Fibroblast of skin of right quadriceps (primary cell): ENCODE measurements around the gene FOSL2.

Experiments used
- DNase-seq: peaks from one replicate; pipeline ENCODE4 v3.0.0-alpha.2; 2013

Gene FOSL2

GRCh38 chr2:28392297-28393113 lies at the start of gene FOSL2:
Gene FOSL2 (plus strand): TSS chr2:28392858. CDS start chr2:28393721, 863 bp downstream.
- DNase-seq, result peak; percentile 100

- no peak for DNase-seq
These were observed 49.3 kb upstream of the FOSL2 start for GRCh38 chr2:28343184-28343942.

- no peak for DNase-seq
These were observed 48.5 kb upstream of the FOSL2 start for GRCh38 chr2:28343971-28344715.

GRCh38 chr2:28344756-28345373 lies 47.8 kb upstream of the FOSL2 start:
- no peak for DNase-seq

- no peak for DNase-seq
These were observed 47.0 kb upstream of the FOSL2 start for GRCh38 chr2:28345619-28346018.

GRCh38 chr2:28346587-28346986 lies 46.1 kb upstream of the FOSL2 start:
- no peak for DNase-seq

GRCh38 chr2:28347193-28347592 lies 45.5 kb upstream of the FOSL2 start:
- DNase-seq, result no peak

- no peak for DNase-seq
These were observed 45.1 kb upstream of the FOSL2 start for GRCh38 chr2:28347596-28347995.

GRCh38 chr2:28348149-28348567 lies 44.5 kb upstream of the FOSL2 start:
- no peak for DNase-seq

- DNase-seq, result no peak
These were observed 43.7 kb upstream of the FOSL2 start for GRCh38 chr2:28348921-28349320.

- DNase-seq, result no peak
These were observed 43.0 kb upstream of the FOSL2 start for GRCh38 chr2:28349546-28350165.

GRCh38 chr2:28350196-28350595 lies 42.5 kb upstream of the FOSL2 start:
- DNase-seq, result no peak

- DNase-seq, result no peak
These were observed 41.8 kb upstream of the FOSL2 start for GRCh38 chr2:28350791-28351285.

GRCh38 chr2:28351621-28352020 lies 41.0 kb upstream of the FOSL2 start:
- DNase-seq, result no peak

- peak; percentile 52 for DNase-seq
These were observed 40.6 kb upstream of the FOSL2 start for GRCh38 chr2:28352104-28352503.

- DNase-seq, result no peak
These were observed 40.0 kb upstream of the FOSL2 start for GRCh38 chr2:28352610-28353195.

- DNase-seq, result no peak
These were observed 37.6 kb upstream of the FOSL2 start for GRCh38 chr2:28354920-28355520.

- DNase-seq, result no peak
These were observed 37.0 kb upstream of the FOSL2 start for GRCh38 chr2:28355521-28356094.

GRCh38 chr2:28356095-28356911 lies 36.4 kb upstream of the FOSL2 start:
- peak; percentile 88 for DNase-seq

GRCh38 chr2:28357055-28357454 lies 35.6 kb upstream of the FOSL2 start:
- DNase-seq, result no peak
